Body of pancreas (tissue), 4 donors: ENCODE measurements around the gene DYNLL1. TPM values are rescaled to one million over a fixed set of nuclear protein-coding genes. Genes with fewer than 3 reads are reported as not detected.

ENCODE experiments used
- ATAC-seq: fragments of 150-250 bp; one replicate; pipeline ENCODE4 v1.9.1; 2016
- DNase-seq, 4 donors: peaks; one replicate each; pipeline ENCODE4 v3.0.0-alpha.2; 2019
- H3K27ac ChIP-seq, 4 donors: fragments of 200-600 bp; sonication (generic); 1 replicate in 3 of 4; 2 replicates in 1 of 4; pipeline versions ENCODE4 v1.5.1 to v1.6.1; 2016 to 2019; ENCODE audit warnings: mild to moderate bottlenecking in 1 of 4, mixed read lengths in 1 of 4, moderate library complexity in 1 of 4
- H3K27me3 ChIP-seq, 2 donors: fragments of 200-600 bp; sonication (generic); one replicate each; pipeline ENCODE4 v1.6.0; 2016; ENCODE audit warnings: mild to moderate bottlenecking in 1 of 2
- H3K36me3 ChIP-seq, 2 donors: fragments of 200-600 bp; sonication (generic); replicated peaks in 1 of 2; 2 replicates each; pipeline ENCODE4 v1.5.1; 2016; ENCODE audit warnings: low read depth in 2 of 2; ENCODE audit not compliant: insufficient read depth in 1 of 2
- H3K4me1 ChIP-seq: fragments of 200-600 bp; sonication (generic); one replicate; pipeline ENCODE4 v1.6.0; 2016
- H3K4me3 ChIP-seq, 2 donors: fragments of 200-600 bp; sonication (generic); 1 replicate in 1 of 2; 2 replicates in 1 of 2; pipeline ENCODE4 v1.5.1; 2016 to 2019
- H3K9me3 ChIP-seq, 3 donors: fragments of 200-600 bp; sonication (generic); 1 replicate in 2 of 3; 2 replicates in 1 of 3; pipeline ENCODE4 v1.5.1; 2016
- POLR2A ChIP-seq, 3 donors: fragments of 450-650 bp; IDR thresholded peaks; one replicate each; pipeline ENCODE4 v1.6.1; 2016; ENCODE audit warnings: antibody characterized with exemption in 3 of 3, mild to moderate bottlenecking in 2 of 3
- WGBS, 2 donors: methylation state at CpG; one replicate each; pipeline ENCODE4 v1.1.5; 2017; 5-methylcytosine and 5-hydroxymethylcytosine counted together
- intact Hi-C: fragments of 100-400 bp; cut with DNase I; formaldehyde crosslinking; loops from one replicate; pipeline ENCODE4 v1.15.1; 2023
- total RNA-seq, 2 donors: library from RNA; depleted of rRNA; stranded (reverse); fragments of >200 nt; gene quantifications; one replicate each; pipeline ENCODE4 v1.1.0, GENCODE V29; 2016
- TF ChIP-seq, protein P1 (sequence below), 7 experiments: fragments of 450-650 bp in 4 of 7; fragments of 200-600 bp in 3 of 7; sonication (generic) in 3 of 7; IDR thresholded peaks; one replicate each; pipeline ENCODE4 v1.5.1; 2016 to 2019; ENCODE audit warnings: antibody characterized with exemption in 7 of 7

Gene DYNLL1
- total RNA-seq, 2 donors from 2014 or later: 48.5 to 143 TPM

DNA sequence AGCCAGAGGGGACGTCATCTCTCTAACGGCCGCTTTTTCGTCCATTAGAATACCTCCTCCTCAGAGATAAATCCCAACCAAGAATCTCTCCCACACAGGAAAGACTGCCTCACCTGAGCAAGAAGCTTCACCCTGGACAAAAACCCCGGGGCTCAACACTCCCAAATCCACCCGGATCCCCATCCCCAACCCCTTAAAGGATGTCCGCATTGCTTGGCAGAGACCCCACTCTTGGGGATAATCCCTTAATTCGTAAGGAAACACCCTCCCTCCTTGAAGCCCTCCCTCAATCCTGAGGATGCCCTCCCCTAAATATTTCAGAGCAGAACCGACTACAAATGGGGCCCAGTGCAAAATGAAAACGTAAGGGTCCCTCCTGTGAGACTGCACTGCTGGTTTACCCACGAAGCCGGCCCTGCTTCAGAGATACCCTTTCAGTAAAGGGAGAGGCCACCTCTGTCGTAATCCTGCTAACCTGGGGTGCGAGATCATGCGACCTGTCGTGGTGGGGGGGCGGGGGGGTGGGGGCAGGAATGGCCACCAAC, 655 bp upstream of the DYNLL1 start:
- WGBS, 2 donors: 21 to 42% methylated on average over 9 to 17 of the region's 17 CpGs

DNA sequence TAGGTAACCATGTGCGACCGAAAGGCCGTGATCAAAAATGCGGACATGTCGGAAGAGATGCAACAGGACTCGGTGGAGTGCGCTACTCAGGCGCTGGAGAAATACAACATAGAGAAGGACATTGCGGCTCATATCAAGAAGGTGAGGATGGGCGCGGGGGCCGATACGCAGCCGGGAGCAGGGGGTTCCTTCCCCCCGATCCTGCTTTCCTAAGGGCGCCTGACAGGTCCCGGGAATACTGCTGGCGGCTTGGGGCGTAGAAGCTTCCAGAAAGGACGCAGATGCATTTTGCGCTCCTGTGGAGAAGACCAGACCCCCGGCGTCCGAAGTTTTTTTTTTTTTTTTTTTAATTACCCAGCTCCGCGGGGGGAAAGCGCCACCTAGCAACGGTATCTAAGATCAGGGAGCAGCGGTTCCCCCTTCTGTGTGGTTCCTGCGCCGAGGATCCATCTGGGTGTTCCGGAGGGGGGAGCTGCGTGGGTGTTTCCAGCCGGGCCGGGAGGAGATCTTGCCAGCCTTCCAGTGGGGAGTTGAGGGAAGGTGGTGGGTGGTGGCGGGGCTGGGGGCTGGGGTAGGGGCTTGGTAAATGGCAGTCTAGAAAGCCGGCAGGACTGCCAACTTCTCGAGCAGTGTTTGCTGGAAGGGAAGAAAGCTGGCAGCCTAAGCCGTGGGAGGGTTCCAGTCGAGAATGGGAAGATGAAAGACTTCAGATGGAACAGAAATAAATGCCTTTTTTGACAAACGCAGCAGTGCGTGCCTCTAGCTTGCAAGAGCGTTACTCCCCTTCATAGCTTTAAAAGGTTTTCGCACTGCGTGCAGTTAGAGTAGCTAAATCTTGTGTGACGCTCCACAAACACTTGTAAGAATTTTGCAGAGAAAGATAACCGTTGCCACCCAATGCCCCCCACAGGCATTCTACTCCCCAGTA, 764 bp downstream of the DYNLL1 start:
- Histone ChIP-seq H3K9me3 (no peaks in the 10 kb centered on the region), H3K27me3 (no peaks in the 10 kb centered on the region), H3K4me1 (peaks cover 17% of the 10 kb centered on the region), H3K27ac (peak overlapping the region; percentile 73 to 88 (median 80)), H3K4me3 (peak overlapping the region; percentile 49 to 97), H3K36me3 (no peaks in the 10 kb centered on the region)
- TF ChIP-seq, protein P1, sequence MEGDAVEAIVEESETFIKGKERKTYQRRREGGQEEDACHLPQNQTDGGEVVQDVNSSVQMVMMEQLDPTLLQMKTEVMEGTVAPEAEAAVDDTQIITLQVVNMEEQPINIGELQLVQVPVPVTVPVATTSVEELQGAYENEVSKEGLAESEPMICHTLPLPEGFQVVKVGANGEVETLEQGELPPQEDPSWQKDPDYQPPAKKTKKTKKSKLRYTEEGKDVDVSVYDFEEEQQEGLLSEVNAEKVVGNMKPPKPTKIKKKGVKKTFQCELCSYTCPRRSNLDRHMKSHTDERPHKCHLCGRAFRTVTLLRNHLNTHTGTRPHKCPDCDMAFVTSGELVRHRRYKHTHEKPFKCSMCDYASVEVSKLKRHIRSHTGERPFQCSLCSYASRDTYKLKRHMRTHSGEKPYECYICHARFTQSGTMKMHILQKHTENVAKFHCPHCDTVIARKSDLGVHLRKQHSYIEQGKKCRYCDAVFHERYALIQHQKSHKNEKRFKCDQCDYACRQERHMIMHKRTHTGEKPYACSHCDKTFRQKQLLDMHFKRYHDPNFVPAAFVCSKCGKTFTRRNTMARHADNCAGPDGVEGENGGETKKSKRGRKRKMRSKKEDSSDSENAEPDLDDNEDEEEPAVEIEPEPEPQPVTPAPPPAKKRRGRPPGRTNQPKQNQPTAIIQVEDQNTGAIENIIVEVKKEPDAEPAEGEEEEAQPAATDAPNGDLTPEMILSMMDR (IDR thresholded peaks at IDR 0.05): peak in 1 of 7 experiments; percentile 20
- no peak for TF ChIP-seq POLR2A (IDR thresholded peaks at IDR 0.05)
- 0 to 1% methylated on average over 39 to 47 of the region's 47 CpGs for WGBS, 2 donors
- intact Hi-C loops: no loop called here
- peak; percentile 61 to 71 (median 64) for DNase-seq
- ATAC-seq: peak; percentile 31

More for the DNA sequence above, 655 bp upstream of the DYNLL1 start:
- no peak for ATAC-seq
- no peaks in the 10 kb centered on the region for H3K36me3 ChIP-seq
- H3K4me3 ChIP-seq: peak overlapping the region; percentile 49 to 97
- no peak for TF ChIP-seq POLR2A (IDR thresholded peaks at IDR 0.05)
- TF ChIP-seq, protein P1 (IDR thresholded peaks at IDR 0.05): no peak
- H3K27ac ChIP-seq: peak overlapping the region in 3 of 4 donors; percentile 75 to 88 (median 85)
- DNase-seq: no peak
- no peaks in the 10 kb centered on the region for H3K27me3 ChIP-seq
- intact Hi-C loops: no loop called here
- peaks cover 27% of the 10 kb centered on the region for H3K4me1 ChIP-seq
- H3K9me3 ChIP-seq: no peaks in the 10 kb centered on the region

DNA sequence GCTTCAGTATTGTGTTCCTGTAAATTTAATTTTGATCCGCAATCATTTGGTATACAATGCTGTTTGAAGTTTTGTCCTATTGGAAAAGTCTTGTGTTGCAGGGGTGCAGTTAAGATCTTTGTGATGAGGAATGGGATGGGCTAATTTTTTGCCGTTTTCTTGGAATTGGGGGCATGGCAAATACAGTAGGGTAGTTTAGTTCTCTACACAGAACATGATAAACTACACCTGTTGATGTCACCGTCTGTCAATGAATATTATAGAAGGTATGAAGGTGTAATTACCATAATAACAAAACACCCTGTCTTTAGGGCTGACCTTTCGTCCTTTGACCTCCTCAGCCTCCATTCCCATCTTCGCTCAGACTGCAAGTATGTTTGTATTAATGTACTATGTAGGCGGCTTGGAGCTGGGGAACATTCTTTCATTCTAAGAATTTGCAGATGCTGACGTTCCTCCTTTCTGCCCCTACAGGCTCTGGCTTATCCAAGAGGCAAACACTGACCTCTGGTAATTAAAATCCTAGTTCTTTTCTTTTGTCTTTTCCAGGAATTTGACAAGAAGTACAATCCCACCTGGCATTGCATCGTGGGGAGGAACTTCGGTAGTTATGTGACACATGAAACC, 1.7 kb downstream of the DYNLL1 start:
- intact Hi-C loops: no loop called here
- DNase-seq (no peak), ATAC-seq (no peak)
- H3K4me1 ChIP-seq: peaks cover 17% of the 10 kb centered on the region
- no peak overlapping the region for H3K27ac ChIP-seq
- no peak for TF ChIP-seq POLR2A (IDR thresholded peaks at IDR 0.05)
- TF ChIP-seq, protein P1 (IDR thresholded peaks at IDR 0.05): no peak
- H3K36me3 ChIP-seq: no peaks in the 10 kb centered on the region
- H3K4me3 ChIP-seq: peak overlapping the region; percentile 49 to 97
- 18 to 31% methylated on average over 9 of the region's 9 CpGs for WGBS, 2 donors
- no peaks in the 10 kb centered on the region for H3K9me3 ChIP-seq
- H3K27me3 ChIP-seq: no peaks in the 10 kb centered on the region

DNA sequence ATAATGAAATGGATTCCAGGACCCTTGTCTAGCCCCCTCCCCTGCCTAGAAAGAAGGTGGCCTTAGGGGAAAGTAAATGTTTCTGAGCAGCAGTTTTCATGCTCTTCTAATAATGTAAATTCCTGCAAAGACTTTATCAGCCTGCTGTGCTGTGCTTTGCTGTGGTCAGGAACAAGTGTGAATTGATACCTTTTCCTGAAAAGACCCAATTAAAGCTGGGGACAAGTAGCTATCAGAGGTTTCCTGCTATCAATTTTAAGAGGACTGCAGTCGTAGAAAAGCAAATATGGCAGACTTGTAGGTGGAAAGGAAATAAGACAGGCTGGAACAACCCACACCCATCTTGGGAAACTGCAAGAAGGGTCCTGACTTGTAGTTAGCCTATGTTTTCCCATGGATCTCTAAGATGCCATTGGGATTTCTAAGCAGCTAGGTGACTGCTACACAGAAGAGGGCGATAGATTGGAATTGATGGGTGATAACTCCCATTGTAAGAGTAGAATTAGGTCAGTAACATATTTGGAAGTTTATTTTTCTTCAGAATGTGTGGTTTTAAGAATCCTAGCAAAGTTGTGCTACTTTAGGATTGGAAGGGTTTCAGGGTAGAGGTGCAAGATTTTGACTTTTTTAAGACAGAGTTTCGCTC, 3.1 kb downstream of the DYNLL1 start:
- Histone ChIP-seq H3K4me3 (no peak overlapping the region), H3K36me3 (peaks cover 0 to 4% of the 10 kb centered on the region in 2 donors), H3K27me3 (no peaks in the 10 kb centered on the region), H3K9me3 (no peaks in the 10 kb centered on the region), H3K27ac (peak overlapping the region in 1 of 4 donors; percentile 3), H3K4me1 (peaks cover 17% of the 10 kb centered on the region)
- TF ChIP-seq, protein P1 (IDR thresholded peaks at IDR 0.05): no peak
- no peak for TF ChIP-seq POLR2A (IDR thresholded peaks at IDR 0.05)
- intact Hi-C loops: no loop called here
- WGBS, 2 donors: 61 to 69% methylated on average over 3 of the region's 3 CpGs
- ATAC-seq (no peak), DNase-seq (no peak)
